T-helper 1 cell treated with Interleukin-12 subunit alpha and Interleukin-12 subunit beta and Interleukin-4 antibody, amounts not matched to agents 30 ng/mL and 1 ng/mL, for 36 hours (primary cell): ENCODE data around the gene DLG5. TPM values are rescaled to one million over a fixed set of nuclear protein-coding genes. Genes with fewer than 3 reads are reported as not detected.

Experiments
- intact Hi-C: fragments of 100-400 bp; cut with micrococcal nuclease; formaldehyde crosslinking; loops from one replicate; pipeline ENCODE4 v1.15.1; 2024
- total RNA-seq: library from RNA; stranded (reverse); gene quantifications from 2 replicates; pipeline ENCODE4 v1.2.3, GENCODE V29; 2022

DLG5 gene, protein sequence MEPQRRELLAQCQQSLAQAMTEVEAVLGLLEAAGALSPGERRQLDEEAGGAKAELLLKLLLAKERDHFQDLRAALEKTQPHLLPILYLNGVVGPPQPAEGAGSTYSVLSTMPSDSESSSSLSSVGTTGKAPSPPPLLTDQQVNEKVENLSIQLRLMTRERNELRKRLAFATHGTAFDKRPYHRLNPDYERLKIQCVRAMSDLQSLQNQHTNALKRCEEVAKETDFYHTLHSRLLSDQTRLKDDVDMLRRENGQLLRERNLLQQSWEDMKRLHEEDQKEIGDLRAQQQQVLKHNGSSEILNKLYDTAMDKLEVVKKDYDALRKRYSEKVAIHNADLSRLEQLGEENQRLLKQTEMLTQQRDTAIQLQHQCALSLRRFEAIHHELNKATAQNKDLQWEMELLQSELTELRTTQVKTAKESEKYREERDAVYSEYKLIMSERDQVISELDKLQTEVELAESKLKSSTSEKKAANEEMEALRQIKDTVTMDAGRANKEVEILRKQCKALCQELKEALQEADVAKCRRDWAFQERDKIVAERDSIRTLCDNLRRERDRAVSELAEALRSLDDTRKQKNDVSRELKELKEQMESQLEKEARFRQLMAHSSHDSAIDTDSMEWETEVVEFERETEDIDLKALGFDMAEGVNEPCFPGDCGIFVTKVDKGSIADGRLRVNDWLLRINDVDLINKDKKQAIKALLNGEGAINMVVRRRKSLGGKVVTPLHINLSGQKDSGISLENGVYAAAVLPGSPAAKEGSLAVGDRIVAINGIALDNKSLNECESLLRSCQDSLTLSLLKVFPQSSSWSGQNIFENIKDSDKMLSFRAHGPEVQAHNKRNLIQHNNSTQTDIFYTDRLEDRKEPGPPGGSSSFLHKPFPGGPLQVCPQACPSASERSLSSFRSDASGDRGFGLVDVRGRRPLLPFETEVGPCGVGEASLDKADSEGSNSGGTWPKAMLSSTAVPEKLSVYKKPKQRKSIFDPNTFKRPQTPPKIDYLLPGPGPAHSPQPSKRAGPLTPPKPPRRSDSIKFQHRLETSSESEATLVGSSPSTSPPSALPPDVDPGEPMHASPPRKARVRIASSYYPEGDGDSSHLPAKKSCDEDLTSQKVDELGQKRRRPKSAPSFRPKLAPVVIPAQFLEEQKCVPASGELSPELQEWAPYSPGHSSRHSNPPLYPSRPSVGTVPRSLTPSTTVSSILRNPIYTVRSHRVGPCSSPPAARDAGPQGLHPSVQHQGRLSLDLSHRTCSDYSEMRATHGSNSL (N-terminal part only)
- total RNA-seq, result 5.6 and 7.0 TPM in 2 replicates

DNA sequence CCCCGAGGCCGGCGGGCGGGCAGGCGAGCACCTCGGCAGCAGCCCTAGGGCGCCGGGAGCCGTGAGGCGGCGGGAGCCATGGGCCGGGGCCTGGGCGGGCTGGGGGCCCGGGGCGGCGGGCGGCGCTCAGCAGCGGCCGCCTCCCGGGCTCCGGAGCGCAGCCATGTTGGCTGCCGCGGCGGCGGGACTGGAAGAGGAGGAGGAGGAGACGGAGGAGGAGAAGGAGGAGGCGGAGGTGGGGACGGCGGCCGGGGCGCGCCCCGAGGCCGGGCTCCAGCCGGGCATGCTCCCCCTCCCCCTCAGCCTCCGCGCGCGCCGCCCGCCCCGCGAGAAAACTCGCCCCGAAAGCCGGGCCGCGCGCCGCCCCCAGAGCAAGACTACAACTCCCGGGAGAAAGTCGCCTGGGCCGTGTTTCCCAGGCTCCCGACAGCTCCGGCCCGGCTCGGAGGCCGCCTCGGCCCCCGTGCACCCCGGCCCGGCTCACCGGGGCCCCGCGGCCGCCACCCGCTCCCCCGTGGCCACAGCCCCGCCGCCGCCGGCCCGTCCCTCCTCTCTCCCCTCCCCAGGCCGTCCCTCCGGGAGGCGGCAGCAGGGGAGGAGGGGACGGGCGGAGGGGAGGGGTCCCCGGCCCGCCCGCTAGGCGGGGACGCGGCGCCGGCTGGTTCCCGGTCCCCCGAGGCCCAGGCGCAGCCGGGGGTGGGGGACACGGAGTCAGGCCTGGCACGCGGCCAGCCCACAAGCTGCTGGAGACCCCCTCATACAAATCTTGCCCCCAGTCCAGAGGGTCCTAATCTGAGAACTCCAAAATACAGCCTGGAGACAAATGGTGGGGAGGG is at the start of gene DLG5:
DLG5 (minus strand) TSS at position 190 of the 836 bp plus-strand sequence. CDS start 235 bp downstream, outside the sequence.
- intact Hi-C loops, result loop anchor here (1.0 to 2.0 kb wide), 3 partner anchors 80 to 103 kb away; partner anchors contain the start of gene POLR3A

DNA sequence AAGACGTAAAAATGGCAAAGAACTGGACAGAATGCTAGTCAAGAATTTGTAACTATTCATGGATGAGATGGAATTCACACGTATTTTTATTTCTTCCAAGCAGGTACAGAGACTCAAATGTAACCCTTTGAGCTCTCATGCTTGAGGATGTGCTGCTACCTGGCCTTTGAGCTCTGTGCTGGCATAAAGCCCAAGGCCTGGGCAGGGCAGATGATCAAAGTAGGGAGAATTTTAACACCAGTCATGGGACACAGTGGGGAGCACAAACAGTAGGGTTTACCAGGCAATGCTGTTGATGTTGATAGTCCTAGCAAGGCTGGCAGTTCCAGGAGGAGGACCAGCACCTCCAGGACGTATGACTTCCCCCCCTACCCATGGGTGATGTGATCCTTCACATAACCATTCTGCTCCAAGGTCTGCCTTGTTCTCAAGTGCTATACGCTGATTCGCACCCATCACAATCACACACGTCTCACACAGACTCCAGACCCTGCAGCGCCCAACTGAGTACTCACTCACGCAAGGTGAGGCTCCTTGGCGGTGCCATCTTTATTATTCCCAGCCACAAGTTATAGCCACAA is 48.6 kb upstream of the DLG5 start:
- intact Hi-C loops, result no loop called here

DNA sequence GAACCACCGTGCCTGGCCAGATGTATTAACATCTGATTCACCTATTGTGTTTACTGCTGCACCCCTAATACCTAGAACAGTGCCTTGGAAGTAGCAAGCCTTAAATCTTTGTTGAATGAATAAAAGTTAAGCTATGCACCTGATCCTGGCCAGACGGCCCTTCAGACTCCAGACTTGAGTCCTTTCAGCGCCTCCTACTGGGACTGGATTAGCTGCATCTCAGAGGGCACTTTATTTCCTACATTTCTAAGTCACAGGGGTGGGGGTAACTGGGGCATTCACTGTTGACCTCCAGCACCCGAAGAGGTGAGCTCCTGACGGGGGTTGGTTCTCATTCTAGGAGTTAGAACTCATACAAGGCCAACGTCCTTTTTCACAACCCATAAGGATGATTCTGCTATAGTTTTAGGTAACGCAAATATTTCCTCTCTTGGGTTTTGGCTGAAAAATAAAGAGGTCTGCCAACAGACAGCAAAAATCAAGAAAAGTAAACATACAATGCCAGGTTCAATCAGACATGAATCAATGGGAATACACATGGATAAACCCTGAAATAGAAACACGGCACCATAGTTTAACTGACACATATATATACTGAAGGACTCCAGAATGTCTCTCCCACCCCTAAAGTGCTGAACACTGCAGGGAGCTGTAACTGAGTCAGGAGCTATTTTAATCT is 48.0 kb upstream of the DLG5 start:
- intact Hi-C loops, result no loop called here

DNA sequence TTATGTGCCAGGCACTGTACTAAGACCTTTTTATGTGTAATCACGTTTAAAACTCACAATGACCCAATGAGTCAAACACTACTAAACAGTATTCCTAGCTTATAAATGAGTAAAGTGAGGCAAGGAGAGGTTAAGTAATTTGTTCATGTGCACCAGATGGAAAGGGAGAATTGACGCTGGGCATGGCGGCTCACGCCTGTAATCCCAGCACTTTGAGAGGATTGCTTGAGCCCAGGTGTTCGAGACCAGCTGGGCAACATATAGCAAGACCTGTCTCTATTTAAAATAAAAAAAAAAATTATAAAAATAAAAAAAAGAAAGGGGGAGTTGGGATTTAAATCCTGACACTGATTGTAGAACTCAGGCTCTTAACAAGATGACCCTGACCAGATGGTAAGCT is 46.7 kb upstream of the DLG5 start:
- intact Hi-C loops, result no loop called here

DNA sequence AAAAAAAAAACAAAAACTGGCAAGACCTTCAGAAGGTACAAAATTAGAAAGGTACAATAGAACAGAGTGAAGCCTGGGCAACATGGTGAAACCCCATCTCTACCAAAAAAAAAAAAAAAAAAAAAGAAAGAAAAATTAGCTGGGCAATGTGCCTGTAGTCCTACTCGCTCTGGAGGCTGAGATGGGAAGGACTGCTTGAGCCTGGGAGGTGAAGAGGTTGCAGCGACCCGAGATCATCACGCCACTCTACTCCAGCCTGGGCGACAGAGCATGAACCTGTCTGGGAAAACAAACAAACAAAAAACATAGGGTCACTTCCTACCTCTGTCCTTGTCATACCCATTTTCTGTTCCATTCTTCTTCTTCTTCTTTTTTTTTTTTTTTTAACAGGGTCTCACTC is 45.6 kb upstream of the DLG5 start:
- intact Hi-C loops, result no loop called here

DNA sequence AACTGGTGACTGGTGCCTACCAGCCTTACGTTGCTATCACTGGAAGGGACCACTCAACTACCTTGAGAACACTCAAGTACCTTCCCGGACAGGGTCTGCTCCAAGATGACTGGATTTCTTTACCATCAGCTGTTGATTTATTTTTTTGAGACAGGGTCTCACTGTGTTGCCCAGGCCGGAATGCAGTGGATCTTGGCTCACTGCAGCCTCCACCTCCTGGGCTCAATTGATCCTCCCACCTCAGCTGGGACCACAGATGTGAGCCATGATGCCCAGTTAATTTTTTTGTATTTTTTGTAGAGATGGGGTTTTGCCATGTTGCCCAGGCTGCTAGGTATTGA is 45.2 kb upstream of the DLG5 start:
- intact Hi-C loops, result no loop called here

DNA sequence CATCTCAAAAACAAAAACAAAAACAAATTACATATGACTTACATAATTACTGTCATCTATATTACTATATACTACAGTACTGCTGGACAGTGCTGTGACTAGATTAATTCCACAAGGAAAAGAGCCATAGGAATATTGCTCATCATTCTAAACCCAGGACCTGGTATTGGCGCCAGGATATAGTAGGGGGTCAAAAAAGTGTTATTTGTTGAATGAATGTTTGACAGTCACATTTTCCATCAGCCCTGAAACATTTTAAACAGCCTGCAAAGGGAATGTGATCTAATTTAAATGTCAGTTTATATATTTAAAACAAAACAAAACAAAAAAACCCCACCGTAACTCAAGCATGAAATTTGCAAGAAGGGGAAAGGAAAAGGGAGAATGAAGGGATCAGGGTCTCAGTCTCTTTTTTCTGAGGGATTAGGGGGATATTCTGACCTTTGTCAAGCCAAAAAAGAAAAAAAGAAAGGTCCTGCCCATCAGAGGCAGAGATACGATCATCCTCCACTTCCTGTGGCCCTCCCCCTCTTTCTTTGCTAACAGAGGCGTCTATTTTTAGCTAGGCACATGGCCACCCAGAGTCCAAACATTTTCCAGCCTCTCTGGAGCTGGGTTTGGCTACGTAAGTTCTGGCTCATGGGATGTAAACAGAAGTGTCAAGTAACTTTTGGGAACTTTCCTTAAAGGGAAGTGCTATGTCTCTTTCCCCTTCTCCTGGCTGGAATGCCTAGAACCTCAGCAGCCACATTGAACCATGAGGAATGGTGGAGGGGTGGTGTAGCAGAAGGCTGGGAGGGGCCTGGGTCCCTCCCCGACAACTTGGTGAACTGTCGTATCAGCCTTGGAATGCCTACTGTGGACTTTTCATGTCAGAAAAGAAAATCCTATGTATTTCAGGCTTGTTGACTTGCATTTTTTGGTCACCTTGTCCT is 44.6 kb upstream of the DLG5 start:
- intact Hi-C loops, result no loop called here

DNA sequence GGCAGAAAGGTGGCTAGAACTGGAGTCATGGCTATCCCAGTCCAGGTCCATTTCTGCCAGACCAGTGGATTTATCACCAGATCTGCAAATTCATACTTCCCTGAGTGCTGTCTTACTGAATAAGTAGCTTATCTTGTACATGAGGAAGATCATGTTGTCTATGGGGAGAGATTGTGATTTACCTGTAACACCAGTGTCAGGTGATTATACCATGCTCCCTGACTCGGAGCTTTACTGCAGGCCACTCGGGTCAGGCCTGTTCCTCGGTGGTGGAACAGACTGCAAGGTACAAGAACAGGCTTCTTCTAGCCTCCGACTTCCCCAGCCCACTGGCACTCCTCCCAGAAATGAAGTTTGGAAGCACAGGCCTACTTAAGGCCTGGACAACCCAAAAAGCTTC is 42.6 kb upstream of the DLG5 start:
- intact Hi-C loops, result no loop called here

DNA sequence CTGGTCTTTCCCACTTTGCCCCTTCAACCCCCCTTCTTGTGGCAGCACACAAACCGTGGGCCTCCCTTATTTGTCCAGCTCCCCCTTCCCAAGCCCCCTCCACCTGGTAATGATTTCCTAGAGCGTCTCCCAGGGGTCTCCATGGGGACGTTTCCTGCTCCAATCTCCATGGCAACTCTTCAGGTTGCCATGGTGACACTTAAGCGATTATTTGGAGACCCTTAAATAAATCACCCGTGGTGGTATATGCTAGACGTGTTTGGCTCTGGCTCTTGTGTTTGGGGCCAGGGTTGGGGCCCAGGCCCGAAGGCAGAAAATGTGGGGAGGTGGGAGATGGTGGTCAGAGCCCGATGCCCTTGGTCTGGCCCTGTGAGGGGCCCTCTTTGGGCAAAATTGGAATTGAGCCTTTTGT is 41.1 kb upstream of the DLG5 start:
- intact Hi-C loops, result no loop called here

DNA sequence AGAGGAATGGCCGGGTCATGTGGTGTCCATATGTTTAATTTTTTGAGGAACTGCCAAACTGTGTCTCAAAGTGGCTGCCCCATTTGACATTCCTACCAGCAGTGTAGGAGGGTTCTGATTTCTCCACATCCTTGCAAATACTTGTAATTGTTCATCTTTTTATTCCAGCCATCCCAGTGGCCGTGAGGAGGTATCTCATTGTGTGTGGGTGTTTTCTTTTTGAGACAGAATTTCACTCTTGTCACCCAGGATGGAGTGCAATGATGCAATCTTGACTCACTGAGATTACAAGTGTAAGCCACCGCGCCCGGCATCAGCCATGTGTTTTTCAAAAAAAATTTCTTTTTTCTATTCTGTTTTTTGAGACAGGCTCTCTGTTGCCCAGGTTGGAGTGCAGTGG is 38.7 kb upstream of the DLG5 start:
- intact Hi-C loops, result no loop called here

DNA sequence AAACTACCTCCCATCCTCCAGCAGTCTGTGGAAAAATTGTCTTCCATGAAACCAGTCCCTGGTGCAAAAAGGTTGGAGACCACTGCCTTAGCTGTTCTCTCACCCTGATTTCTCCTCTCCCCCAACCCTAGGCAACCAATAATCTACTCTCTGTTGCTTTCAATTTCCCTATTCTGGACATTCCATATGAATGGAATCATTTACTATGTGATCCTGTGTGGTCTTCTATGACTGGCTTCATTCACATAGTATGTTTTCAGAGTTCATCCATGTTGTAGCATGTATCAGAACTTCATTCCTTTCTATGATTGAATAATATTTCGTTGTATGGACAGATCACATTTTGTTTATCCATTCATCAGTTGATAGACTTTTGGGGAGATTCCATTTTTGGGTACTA is 38.3 kb upstream of the DLG5 start:
- intact Hi-C loops, result no loop called here

DNA sequence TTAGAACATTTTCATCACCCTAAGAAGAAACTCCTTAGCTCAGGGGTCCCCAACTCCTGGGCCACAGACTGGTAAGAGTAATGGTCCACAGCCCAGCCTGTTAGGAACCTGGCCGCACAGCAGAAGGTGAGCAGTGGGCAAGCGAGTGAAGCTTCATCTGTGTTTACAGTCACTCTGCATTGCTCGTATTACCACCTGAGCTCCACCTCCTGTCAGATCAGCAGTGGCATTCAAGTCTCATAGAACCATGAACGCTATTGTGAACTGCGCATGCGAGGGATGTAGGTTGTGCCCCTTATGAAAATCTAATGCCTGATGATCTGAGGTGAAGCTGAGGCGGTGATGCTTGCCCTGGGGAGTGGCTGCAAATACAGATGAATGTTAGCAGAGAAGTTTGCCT is 37.3 kb upstream of the DLG5 start:
- intact Hi-C loops, result no loop called here

DNA sequence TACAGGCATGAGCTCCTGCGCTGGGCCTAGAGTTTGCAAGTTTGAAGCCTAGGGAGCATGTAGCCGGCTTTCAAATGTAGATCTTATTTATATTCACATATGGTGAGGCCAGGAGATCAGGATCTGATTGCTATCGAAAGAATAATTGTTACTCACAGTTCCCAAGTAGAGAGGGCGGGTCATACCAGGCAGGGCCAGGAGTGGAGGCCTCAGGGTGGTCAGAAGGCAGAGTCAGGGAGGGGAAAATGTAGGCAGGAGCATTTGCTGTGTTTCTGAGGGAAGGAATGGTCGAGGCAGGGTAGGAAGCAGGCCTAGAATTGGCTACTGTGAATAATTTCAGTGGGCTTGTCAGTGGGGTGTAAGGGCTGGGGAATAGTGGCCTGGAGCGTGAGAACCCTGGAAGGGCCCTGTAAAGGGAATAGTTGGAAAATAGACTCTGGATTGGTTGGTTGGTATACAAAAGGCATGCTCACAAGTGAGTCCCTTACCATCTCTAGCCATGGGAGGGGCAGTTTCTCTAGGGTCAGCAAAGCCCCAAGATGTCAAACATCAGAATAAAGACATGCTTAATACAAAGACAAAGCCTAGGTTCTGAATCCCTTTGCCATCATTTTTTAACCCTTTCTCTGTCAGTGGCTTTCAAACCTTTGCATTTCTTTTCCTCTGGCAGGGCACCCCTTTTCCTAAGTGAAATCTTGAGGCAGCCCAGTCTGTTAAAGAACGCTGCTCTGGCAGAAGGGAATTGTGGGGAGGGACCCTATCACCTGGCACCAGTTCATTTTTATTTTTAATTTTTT is 36.0 kb upstream of the DLG5 start:
- intact Hi-C loops, result no loop called here

DNA sequence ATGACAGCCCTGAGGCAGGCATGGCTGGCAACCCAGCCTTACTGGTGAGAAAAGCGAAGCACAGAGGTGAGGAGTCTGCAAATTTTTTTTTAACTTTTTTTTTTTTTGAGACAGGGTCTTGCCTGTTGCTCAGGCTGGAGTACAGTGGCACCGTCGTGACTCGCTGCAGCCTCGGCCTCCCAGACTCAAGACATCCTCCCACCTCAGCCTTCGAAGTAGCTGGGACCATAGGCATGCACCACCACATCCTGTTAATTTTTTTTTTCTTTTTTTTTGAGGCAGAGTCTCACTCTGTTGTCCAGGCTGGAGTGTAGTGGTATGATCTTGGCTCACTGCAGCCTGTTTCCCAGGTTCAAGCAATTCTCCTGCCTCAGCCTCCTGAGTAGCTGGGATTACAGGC is 35.1 kb upstream of the DLG5 start:
- intact Hi-C loops, result no loop called here

DNA sequence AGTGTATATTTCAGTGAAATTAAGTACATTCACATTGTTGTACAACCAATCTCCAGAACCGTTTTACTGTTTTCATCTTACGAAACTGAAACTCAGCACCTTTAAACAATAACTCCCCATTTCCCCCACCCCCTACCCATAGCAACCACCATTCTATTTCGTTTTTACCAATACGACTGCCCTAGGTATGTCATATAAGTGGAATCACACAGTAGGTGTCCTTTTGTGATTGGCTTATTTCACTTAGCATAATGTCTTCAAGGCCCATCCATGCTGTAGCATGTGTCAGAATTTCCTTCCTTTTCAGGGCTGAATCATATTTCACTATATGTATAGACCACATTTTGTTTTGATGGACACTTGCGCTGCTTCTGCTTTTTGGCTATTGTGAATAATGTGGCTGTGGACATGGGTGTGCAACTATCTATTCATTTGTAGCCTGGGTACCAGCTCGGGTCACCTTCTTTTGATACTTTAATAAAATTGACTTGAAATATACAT is 34.3 kb upstream of the DLG5 start:
- intact Hi-C loops, result no loop called here

DNA sequence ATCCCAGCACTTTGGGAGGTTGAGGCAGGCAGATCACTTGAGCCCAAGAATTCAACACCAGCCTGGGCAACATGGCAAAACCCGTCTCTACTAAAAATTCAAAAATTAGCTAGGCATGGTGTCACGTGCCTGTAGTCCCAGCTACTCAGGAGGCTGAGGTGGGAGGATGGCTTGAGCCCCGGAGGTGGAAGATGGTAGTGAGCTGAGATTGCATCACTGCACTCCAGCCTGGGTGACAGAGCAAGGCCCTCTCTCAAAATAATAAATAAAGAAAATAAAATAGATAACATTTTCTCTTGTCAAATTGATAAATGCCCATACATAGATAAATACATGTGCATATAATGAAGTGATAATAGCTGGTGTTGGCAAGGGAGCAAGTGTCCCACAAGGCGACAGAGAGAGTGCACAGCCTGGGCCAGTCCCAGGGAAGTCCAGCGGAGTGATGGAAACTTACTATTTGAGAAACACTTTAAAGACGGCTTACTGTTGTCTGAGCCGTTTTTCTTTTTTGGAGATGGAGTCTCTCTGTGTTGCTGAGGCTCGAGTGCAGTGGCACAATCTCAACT is 33.4 kb upstream of the DLG5 start:
- intact Hi-C loops, result no loop called here

DNA sequence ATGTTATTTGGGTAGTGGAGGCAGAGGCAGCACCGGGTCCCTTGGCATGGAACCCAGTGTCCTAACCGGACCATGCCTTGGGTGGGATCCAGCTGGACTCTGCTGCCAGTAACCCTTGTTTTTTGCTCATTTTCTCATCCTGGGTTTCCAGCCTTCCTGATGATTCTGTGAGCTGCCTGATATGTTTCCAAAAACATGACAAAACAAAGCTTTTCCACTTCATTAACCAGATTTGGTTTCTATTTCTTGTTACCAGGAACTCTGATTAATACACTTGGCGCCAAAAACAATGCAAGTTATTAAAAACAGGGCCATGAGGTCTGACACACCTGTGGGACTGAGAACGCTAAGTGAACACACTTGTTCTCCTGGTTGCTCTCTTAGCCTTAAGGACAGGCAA is 32.8 kb upstream of the DLG5 start:
- intact Hi-C loops, result no loop called here
